Fibroblast of lung (primary cell): Measurements from ENCODE around the gene KBTBD6. TPM values are rescaled to one million over a fixed set of nuclear protein-coding genes. Genes with fewer than 3 reads are reported as not detected.

Experiments
- DNase-seq, 2 donors: peaks; one replicate each; pipeline versions ENCODE4 v3.0.0 to v3.0.0-alpha.2; 2010; ENCODE audit warnings: low read depth in 2 of 2
- H2AFZ ChIP-seq: 2 replicates; pipeline ENCODE4 v1.5.1; 2012; ENCODE audit warnings: low read length, control low read depth, inconsistent platforms
- H3K27ac ChIP-seq: 2 replicates; pipeline ENCODE4 v1.5.1; 2011; ENCODE audit warnings: low read length, control low read depth; ENCODE audit not compliant: insufficient read depth
- H3K27me3 ChIP-seq: 2 replicates; pipeline ENCODE4 v1.5.1; 2011; ENCODE audit warnings: mild to moderate bottlenecking, low read length; ENCODE audit not compliant: control insufficient read depth, insufficient read depth
- H3K36me3 ChIP-seq: 2 replicates; pipeline ENCODE4 v1.5.1; 2011; ENCODE audit warnings: low read length; ENCODE audit not compliant: control insufficient read depth, insufficient read depth
- H3K4me1 ChIP-seq: 2 replicates; pipeline ENCODE4 v1.5.1; 2011; ENCODE audit warnings: low read length; ENCODE audit not compliant: control insufficient read depth, insufficient read depth; ENCODE audit errors: extremely low read depth
- H3K4me2 ChIP-seq: 2 replicates; pipeline ENCODE4 v1.5.1; 2011; ENCODE audit warnings: low read length, control low read depth; ENCODE audit not compliant: insufficient read depth; ENCODE audit errors: extremely low read depth
- H3K4me3 ChIP-seq, 4 experiments: fragments of 200-600 bp in 1 of 4; sonication (generic) in 1 of 4; replicated peaks in 1 of 4; 2 replicates each; pipeline ENCODE4 v1.5.1; 2011 to 2016; ENCODE audit warnings: low read length in 4 of 4, low read depth in 3 of 4, mild to moderate bottlenecking in 3 of 4, control low read depth in 2 of 4, inconsistent platforms in 1 of 4, mixed read lengths in 1 of 4; ENCODE audit not compliant: insufficient read depth in 1 of 4; ENCODE audit errors: control extremely low read depth in 1 of 4
- H3K79me2 ChIP-seq: 2 replicates; pipeline ENCODE4 v1.5.1; 2012; ENCODE audit warnings: mild to moderate bottlenecking, low read length, inconsistent platforms; ENCODE audit not compliant: control insufficient read depth, insufficient read depth
- H3K9ac ChIP-seq: 2 replicates; pipeline ENCODE4 v1.5.1; 2011; ENCODE audit warnings: mild to moderate bottlenecking, low read length, control low read depth; ENCODE audit not compliant: insufficient read depth
- H3K9me3 ChIP-seq: 2 replicates; pipeline ENCODE4 v1.5.1; 2012; ENCODE audit warnings: low read depth, low read length; ENCODE audit not compliant: control insufficient read depth, insufficient read depth
- H4K20me1 ChIP-seq: 2 replicates; pipeline ENCODE4 v1.5.1; 2011; ENCODE audit warnings: low read length; ENCODE audit not compliant: control insufficient read depth, insufficient read depth; ENCODE audit errors: extremely low read depth
- EZH2 ChIP-seq: IDR thresholded peaks from 2 replicates; pipeline ENCODE4 v1.5.1; 2012; ENCODE audit warnings: low read length, control low read depth, mild to moderate bottlenecking; ENCODE audit errors: missing control alignments
- polyA plus RNA-seq, 2 donors: library from polyadenylated mRNA; depleted of rRNA in 1 of 2; stranded (reverse) in 1 of 2; unstranded in 1 of 2; fragments of >200 nt; gene quantifications; 2 replicates each; pipeline ENCODE4 v1.2.1, GENCODE V29; 2011 to 2012; ENCODE audit warnings: missing spikeins in 1 of 2
- total RNA-seq: library from RNA; depleted of rRNA; stranded (reverse); fragments of >200 nt; gene quantifications from 2 replicates; pipeline ENCODE4 v1.2.1, GENCODE V29; 2014
- TF ChIP-seq, protein P1 (sequence below), 2 donors: IDR thresholded peaks in 1 of 2; conservative IDR thresholded peaks in 1 of 2; 1 replicate in 1 of 2; 2 replicates in 1 of 2; pipeline ENCODE4 v1.5.1; 2011 to 2012; ENCODE audit warnings: low read length in 2 of 2, control low read depth in 1 of 2, inconsistent platforms in 1 of 2, low read depth in 1 of 2, mild to moderate bottlenecking in 1 of 2

KBTBD6 gene
- total and polyA plus RNA-seq, 2 donors (not counting 1 experiment from before 2014, with no cell fraction given), result 6.7 to 12.4 TPM

DNA sequence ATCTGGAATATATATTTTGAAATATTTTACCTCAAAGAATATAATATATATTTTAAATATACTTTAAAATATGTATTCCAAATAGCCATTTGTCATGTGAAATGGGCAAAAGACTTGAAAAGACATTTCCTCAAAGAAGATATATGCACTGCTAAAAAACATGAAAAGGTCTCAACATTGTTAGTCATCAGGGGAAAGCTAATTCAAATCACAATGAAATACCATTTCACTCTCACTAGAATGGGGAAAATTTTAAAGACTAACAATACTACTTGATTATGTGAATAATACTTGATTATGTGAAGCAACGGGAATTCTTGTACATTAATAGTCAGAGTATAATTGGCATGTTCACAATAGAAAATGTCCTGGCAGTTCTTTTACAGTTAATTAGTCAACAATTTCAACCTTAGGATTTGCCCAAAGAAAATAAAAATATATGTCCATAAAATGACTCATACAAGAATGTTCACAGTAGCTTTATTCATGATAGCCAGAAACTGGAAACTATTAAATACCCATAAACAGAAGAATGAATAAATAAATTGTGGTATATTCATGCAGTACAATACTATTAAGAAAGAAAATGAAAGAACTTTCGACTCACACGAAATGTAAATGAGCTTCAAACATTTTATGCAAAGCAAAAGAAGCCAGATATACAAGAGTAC, 6.8 kb upstream of the KBTBD6 start:
- no peak overlapping the region for H3K27ac ChIP-seq
- TF ChIP-seq, protein P1, sequence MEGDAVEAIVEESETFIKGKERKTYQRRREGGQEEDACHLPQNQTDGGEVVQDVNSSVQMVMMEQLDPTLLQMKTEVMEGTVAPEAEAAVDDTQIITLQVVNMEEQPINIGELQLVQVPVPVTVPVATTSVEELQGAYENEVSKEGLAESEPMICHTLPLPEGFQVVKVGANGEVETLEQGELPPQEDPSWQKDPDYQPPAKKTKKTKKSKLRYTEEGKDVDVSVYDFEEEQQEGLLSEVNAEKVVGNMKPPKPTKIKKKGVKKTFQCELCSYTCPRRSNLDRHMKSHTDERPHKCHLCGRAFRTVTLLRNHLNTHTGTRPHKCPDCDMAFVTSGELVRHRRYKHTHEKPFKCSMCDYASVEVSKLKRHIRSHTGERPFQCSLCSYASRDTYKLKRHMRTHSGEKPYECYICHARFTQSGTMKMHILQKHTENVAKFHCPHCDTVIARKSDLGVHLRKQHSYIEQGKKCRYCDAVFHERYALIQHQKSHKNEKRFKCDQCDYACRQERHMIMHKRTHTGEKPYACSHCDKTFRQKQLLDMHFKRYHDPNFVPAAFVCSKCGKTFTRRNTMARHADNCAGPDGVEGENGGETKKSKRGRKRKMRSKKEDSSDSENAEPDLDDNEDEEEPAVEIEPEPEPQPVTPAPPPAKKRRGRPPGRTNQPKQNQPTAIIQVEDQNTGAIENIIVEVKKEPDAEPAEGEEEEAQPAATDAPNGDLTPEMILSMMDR (conservative IDR thresholded peaks at IDR 0.05 in 1 of 2, IDR thresholded peaks at IDR 0.05 in 1 of 2; ENCODE audit: low read depth in 1 of 2, low read length in 2 of 2), result no peak
- TF ChIP-seq EZH2, result no peak

DNA sequence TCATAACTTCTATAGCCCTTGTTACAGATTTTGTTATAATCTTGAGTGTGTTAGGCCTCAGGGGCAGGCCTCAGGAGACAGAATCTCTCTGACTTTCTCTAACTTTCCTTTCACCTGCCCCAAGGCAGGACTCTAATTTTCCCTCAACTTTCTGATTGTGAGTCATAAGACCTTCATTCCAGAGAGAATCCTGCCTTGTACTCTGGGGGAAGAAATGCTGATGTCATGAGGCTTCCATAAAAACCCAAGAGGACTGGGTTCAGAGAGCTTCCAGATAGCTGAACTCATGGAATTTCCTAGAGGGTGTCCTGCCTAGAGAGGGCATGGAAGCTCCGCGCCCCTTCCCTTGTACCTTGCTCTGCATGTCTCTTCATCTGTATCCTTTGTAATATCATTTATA, 5.3 kb upstream of the KBTBD6 start:
- no peak overlapping the region for H3K9ac ChIP-seq
- no peak overlapping the region for H3K27ac ChIP-seq
- H3K36me3 ChIP-seq, result no peaks in the 10 kb centered on the region
- no peaks in the 10 kb centered on the region for H3K9me3 ChIP-seq
- H4K20me1 ChIP-seq, result no peaks in the 10 kb centered on the region
- H3K4me1 ChIP-seq, result peaks cover 2% of the 10 kb centered on the region
- peak; percentile 23 to 79 for DNase-seq
- peak overlapping the region; percentile 9 for H3K4me2 ChIP-seq
- H3K27me3 ChIP-seq, result no peaks in the 10 kb centered on the region
- H3K4me3 ChIP-seq, result no peak overlapping the region
- TF ChIP-seq, protein P1 (conservative IDR thresholded peaks at IDR 0.05 in 1 of 2, IDR thresholded peaks at IDR 0.05 in 1 of 2; ENCODE audit: low read depth in 1 of 2, low read length in 2 of 2), result no peak
- no peak for TF ChIP-seq EZH2
- no peak overlapping the region for H2AFZ ChIP-seq
- no peaks in the 10 kb centered on the region for H3K79me2 ChIP-seq

More for the DNA sequence above, 6.8 kb upstream of the KBTBD6 start:
- Histone ChIP-seq H3K9me3 (no peaks in the 10 kb centered on the region), H3K4me3 (peak overlapping the region in 2 of 4 experiments; percentile 14 to 48), H3K9ac (no peak overlapping the region), H3K4me1 (peaks cover under 1% of the 10 kb centered on the region), H3K36me3 (no peaks in the 10 kb centered on the region), H2AFZ (no peak overlapping the region), H3K4me2 (peak overlapping the region; percentile 44), H4K20me1 (no peaks in the 10 kb centered on the region), H3K27me3 (no peaks in the 10 kb centered on the region), H3K79me2 (no peaks in the 10 kb centered on the region)
- DNase-seq, result peak; percentile 31 to 51

DNA sequence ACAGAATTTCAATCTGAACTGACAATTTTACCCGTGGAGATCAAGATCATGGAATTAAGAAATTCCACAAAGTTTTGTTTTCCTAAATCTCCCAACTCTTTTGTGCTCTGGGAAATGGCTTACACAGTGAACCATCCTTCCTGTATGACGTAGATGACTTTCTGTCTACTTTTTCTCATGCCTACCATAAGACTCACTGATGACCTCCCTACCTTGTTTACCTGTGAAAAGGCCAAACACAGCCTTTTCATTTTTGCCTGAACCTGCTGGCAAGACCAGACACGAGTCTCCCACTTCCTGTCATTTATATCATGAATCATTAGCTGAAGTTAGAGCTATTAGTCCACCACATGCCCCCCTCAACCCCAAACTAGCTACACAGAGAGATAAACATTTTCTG, 4.6 kb upstream of the KBTBD6 start:
- Histone ChIP-seq H3K4me1 (peaks cover 2% of the 10 kb centered on the region), H4K20me1 (no peaks in the 10 kb centered on the region), H3K27ac (no peak overlapping the region), H3K79me2 (no peaks in the 10 kb centered on the region), H3K27me3 (no peaks in the 10 kb centered on the region), H3K9ac (no peak overlapping the region), H3K4me2 (no peak overlapping the region), H3K36me3 (no peaks in the 10 kb centered on the region), H3K9me3 (no peaks in the 10 kb centered on the region), H2AFZ (no peak overlapping the region), H3K4me3 (no peak overlapping the region)
- DNase-seq, result no peak
- TF ChIP-seq, protein P1 (conservative IDR thresholded peaks at IDR 0.05 in 1 of 2, IDR thresholded peaks at IDR 0.05 in 1 of 2; ENCODE audit: low read depth in 1 of 2, low read length in 2 of 2), result no peak
- TF ChIP-seq EZH2, result no peak
